ENCODE data around the gene MIP. TPM values are rescaled to one million over a fixed set of nuclear protein-coding genes. Genes with fewer than 3 reads are reported as not detected.
"Not testable (repeated sequence)": the region's sequence is repeated elsewhere in the genome, so short reads cannot be mapped to it uniquely, and the experiment has no call there.

MIP gene
- total RNA-seq, 1 donor from 2014 or later = not detected

DNA sequence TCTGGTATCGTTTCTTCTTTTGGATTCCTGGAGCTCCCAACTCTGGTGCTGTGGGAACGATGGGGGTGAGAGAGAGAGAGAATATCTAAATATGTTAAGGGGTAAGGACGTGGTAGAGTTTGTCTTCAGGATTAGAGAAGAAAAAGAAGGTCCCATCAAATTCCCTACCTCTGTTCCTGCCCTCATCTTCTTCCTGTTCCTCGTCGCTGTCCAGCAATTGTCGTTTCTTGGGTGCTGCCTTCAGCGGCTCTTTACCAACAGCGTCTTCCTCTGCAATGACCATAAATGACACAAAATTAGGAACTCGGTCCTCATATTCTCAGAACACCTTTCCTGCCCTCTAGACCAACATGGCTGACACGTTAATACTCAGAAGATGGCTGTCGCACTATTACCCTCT lies 36.7 kb downstream of the MIP start:
- no peak for DNase-seq

DNA sequence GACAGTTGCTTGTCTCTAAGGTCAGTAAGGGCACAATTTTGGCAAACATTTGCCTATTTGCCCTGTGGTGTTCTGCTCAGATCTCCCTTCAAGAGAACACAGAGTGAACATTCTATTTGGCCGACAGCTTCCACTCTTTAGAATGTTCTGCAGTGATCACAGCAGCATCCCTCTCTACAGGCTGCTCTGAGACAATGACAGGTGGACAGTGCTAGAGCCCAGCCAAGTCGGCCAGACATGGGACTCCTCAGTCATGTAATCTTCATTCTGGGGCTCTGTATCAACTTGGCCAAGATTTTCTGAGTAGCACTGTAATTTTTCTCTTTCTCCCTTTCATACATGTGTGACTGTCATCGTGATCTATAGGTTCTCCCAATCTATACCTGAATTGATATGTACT lies 40.1 kb downstream of the MIP start:
- intact Hi-C loops (cut with DNase I) = loop anchor here (10.0 kb wide), 1 partner anchor 50 kb away; the partner anchor contains the start of genes APOF and STAT2
- no peak for ATAC-seq (ENCODE audit: poor library complexity)
- DNase-seq = no peak

More for the DNA sequence above, 36.7 kb downstream of the MIP start:
- intact Hi-C loops (cut with DNase I) = loop anchor here (10.0 kb wide), 1 partner anchor 53 kb away; the partner anchor contains the start of genes APOF and STAT2
- ATAC-seq (ENCODE audit: poor library complexity) = no peak

DNA sequence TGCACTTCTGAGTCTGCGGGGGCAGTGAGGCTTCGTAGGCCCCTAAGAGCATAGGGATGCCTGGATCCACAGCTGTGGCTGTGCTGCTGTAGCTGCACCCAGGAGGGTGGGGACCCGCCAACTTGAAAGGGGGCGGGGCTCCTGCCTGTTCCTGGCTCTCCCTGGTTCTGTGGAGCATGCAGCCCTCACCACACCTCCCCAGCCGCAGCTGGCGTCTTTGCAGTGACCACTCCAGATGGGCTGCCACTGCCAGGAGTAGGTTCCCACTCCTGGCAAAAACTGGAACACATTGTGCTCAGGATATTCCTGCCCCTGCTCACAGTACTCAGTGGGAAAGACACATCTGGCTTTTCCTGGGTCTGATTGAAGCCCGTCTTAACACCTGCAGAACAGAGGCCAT lies 41.1 kb downstream of the MIP start:
- intact Hi-C loops (cut with DNase I) = loop anchor here (10.0 kb wide), 1 partner anchor 49 kb away; the partner anchor contains the start of genes APOF and STAT2
- DNase-seq (no peak), ATAC-seq (ENCODE audit: poor library complexity) (peak; percentile 22)

DNA sequence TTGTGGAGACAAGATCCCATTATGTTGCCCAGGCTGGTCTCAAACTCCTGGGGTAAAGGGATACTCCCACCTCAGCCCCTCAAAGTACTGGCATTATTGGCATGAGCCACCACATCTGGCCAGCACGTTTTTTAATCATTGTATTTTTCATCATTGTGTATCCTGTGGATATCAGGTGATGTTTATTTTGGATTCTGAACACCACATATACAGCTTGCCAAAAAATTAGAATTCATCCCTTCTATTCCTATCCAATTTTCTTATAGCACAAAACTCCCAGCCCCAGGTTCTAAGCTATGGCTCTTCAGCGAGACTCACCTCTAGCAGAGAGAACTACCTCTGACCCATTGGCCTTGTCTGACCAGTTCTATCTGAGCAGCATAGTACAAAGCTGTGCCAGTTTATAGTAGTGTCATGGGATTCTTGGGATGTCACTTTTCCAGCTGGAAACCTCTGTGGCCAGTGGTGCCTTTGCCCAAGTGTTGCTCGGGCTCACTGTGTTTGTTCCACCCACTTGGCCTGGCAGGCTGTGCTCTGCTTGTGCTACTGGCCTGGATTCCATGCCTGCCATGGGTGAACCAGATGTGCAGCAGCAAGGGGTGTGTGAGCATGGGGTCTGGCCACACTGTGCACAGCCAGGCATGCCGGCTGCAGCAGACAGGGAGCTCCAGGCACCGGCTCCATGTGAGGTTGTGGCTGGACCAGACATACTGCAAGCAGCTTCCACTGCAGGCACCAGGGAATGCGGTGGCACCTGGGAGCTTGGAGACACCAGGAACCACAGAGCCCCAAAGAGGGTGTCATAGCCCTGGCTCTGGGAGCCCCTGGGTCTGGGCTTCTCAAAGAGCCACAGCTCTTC lies 42.4 kb downstream of the MIP start:
- ATAC-seq (ENCODE audit: poor library complexity) = peak; percentile 70
- intact Hi-C loops (cut with DNase I) = loop anchor here (10.0 kb wide), 1 partner anchor 47 kb away; the partner anchor contains the start of genes APOF and STAT2

DNA sequence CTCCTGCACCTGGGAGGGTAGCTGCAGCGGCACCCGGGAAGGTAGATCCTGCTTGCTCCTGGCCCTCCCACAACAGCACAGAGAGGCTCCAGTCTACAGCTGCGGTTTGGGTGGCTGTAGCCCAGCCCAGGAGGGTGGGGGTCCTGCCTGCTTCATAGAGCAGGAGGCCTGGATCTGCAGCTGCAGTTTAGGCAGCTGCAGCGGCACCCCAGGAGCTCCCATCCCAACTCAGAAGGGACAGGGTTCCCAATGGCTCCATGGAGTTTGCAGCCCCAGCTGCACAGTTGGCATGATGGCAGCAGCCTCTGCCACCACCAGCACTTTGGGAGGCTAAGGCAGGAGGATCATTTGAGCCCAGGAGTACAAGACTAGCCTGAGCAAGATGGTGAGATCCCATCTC lies 43.7 kb downstream of the MIP start:
- no peak for DNase-seq
- no peak for ATAC-seq (ENCODE audit: poor library complexity)
- intact Hi-C loops (cut with DNase I) = loop anchor here (10.0 kb wide), 1 partner anchor 46 kb away; the partner anchor contains the start of genes APOF and STAT2

More for the DNA sequence above, 42.4 kb downstream of the MIP start:
- no peak for DNase-seq

DNA sequence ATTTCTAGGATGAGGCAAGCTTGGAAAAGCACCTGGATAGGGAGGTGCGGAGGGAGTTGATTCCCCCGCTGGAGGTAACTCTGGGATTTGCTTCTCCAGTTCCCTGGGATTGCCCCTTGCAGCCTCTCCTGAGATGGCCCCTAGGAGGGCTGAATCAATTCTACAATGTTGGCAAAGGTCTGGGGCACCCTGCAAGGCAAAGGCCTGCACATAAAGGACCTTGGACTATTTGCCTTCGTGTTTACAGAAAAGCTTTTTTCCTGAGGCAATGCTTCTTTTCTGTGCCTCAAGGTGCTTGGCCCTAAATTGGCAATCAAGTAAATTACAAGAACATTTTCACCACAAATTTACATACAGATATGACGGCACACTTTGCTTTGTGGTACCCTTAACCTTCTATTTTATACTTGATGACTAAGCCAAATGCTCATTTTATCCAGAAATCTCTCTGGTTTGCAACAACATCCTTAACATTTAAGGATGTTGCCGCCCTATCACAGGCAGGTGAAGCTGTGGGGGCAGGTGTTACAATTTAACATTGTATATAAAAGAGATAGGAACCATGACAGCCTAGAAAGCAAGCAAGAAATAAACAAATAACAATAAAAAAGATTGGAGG lies 45.5 kb downstream of the MIP start:
- intact Hi-C loops (cut with DNase I) = no loop called here
- no peak for DNase-seq
- ATAC-seq (ENCODE audit: poor library complexity) = no peak

DNA sequence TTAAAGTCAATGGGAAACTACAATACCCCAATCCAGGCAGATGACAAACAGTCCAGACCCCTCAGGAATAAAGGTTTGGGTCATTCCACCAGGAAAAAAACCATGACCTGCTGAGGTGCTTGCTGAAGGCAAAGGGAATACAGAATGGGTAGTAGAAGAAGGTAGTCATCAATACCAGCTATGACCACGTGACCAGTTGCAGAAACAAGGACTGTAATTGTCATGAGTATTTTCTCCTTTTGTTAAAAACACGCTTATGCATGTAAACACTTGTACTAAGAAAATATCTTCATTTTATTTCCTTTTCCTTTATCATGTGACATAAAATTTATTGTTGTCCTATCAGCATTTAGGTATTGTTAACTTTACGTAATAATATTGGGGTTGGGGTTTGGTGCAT lies 50.2 kb downstream of the MIP start:
- ATAC-seq (ENCODE audit: poor library complexity); intact Hi-C loops (cut with DNase I); DNase-seq: not testable (repeated sequence)

DNA sequence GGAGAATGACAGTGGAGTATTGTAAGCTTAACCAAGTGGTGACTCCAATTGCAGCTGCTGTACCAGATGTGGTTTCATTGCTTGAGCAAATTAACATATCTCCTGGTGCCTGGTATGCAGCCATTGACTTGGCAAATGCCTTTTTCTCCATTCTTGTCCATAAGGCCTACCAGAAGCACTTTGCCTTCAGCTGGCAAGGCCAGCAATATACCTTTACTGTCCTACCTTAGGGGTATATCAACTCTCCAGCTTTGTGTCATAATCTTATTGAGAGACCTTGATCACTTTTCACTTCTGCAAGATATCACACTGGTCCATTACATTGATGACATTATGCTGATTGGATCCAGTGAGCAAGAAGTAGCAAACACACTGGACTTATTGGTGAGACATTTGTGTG lies 52.8 kb downstream of the MIP start:
- ATAC-seq (ENCODE audit: poor library complexity); DNase-seq; intact Hi-C loops (cut with DNase I): not testable (repeated sequence)

DNA sequence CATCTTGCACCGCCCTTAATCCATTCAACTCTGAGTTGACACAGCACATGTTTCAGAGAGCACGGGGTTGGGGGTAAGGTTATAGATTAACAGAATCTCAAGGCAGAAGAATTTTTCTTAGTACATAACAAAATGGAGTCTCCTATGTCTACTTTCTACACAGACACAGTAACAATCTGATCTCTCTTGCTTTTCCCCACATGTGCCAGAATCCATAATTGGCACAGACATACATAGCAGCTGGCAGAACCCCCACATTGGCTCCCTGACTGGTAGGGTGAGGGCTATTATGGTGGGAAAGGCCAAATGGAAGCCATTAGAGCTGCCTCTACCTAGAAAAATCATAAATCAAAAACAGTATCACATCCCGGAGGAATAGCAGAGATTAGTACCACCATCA lies 53.3 kb downstream of the MIP start:
- ATAC-seq (ENCODE audit: poor library complexity); intact Hi-C loops (cut with DNase I); DNase-seq: not testable (repeated sequence)

Other genes starting within 250 kb of the MIP start
- gene RNF41, start 232.7 kb downstream of the MIP start, total RNA-seq = 48.1 TPM
- 18.8 TPM for gene NABP2, start 230.3 kb downstream of the MIP start, total RNA-seq
- not detected for gene SLC39A5, start 224.6 kb downstream of the MIP start, total RNA-seq
- gene ANKRD52, start 196.3 kb downstream of the MIP start, total RNA-seq = 24.6 TPM
- 153 TPM for gene COQ10A, start 187.7 kb downstream of the MIP start, total RNA-seq
- gene CS, start 154.3 kb downstream of the MIP start, total RNA-seq = 779 TPM
- gene CNPY2, start 138.7 kb downstream of the MIP start, total RNA-seq = 31.2 TPM
- gene PAN2, start 120.7 kb downstream of the MIP start, total RNA-seq = 38.6 TPM
- gene IL23A, start 115.8 kb downstream of the MIP start, total RNA-seq = not detected
- 28.3 TPM for gene STAT2, start 94.5 kb downstream of the MIP start, total RNA-seq
- gene APOF, start 91.8 kb downstream of the MIP start, total RNA-seq = not detected
- 2.7 TPM for gene TIMELESS, start 5.2 kb downstream of the MIP start, total RNA-seq
- gene SPRYD4, start 13.9 kb upstream of the MIP start, total RNA-seq = 2.9 TPM
- gene GLS2, start 33.5 kb upstream of the MIP start, total RNA-seq = 0.40 TPM
- 25.0 TPM for gene RBMS2, start 67.2 kb upstream of the MIP start, total RNA-seq
- gene BAZ2A, start 175.7 kb upstream of the MIP start, total RNA-seq = 28.5 TPM
- gene ATP5F1B, start 191.3 kb upstream of the MIP start, total RNA-seq = 3,077 TPM
- 132 TPM for gene PTGES3, start 233.6 kb upstream of the MIP start, total RNA-seq